ENCODE data around the gene CNOT10.
A peak's percentile ranks its signal among the peaks of the same experiment; 100 is the strongest.
"Not testable (repeated sequence)": the region's sequence is repeated elsewhere in the genome, so short reads cannot be mapped to it uniquely, and the experiment has no call there.

Gene CNOT10, protein sequence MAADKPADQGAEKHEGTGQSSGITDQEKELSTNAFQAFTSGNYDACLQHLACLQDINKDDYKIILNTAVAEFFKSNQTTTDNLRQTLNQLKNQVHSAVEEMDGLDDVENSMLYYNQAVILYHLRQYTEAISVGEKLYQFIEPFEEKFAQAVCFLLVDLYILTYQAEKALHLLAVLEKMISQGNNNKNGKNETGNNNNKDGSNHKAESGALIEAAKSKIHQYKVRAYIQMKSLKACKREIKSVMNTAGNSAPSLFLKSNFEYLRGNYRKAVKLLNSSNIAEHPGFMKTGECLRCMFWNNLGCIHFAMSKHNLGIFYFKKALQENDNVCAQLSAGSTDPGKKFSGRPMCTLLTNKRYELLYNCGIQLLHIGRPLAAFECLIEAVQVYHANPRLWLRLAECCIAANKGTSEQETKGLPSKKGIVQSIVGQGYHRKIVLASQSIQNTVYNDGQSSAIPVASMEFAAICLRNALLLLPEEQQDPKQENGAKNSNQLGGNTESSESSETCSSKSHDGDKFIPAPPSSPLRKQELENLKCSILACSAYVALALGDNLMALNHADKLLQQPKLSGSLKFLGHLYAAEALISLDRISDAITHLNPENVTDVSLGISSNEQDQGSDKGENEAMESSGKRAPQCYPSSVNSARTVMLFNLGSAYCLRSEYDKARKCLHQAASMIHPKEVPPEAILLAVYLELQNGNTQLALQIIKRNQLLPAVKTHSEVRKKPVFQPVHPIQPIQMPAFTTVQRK

GRCh38 chr3:32684800-32685542, at the start of gene CNOT10:
Gene CNOT10, plus strand, starts transcription at chr3:32685188. Its CDS starts 273 bp downstream, at chr3:32685461.
- peak; percentile 52 for DNase-seq

GRCh38 chr3:32640939-32641338, 44.0 kb upstream of the CNOT10 start:
- DNase-seq, result no peak

- no peak for DNase-seq
Observed at GRCh38 chr3:32641356-32641755, 43.6 kb upstream of the CNOT10 start.

DNA sequence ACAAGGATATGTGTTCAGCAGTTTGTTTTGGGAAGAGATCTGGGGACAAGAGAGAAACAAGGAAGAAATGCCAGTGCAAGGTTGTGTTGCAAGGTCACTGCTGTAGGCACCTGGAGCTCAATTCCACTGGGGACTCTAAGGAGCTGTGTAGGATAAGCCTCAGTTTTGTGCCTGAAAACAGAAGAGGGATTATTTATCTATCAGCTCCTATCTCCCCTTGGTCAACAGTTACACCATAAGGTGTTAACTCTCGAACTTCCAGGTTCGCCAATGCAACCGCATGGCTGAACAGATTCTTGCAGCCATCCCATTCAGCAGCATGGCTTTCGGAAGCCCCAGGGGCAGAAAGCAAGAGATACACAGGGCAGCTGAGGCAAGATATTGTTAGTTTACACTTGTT, 41.6 kb upstream of the CNOT10 start:
- DNase-seq, result no peak

GRCh38 chr3:32643816-32644215, 41.2 kb upstream of the CNOT10 start:
- DNase-seq, result no peak

DNA sequence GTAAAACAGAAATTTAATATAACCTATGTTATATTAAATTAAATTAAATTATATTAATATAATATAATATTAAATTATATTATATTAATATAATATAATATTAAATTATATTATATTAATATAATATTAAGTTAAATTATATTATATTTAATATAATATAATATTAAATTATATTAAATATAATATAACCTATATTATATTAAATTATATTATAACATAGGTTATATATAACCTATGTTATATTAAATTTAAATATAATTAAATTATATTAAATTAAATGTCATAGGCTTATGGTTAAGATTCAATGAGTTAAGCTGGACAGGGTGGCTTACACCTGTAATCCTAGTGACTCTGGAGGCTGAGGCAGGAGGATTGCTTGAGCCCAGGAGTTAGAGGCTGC, 40.6 kb upstream of the CNOT10 start:
- DNase-seq, result no peak

DNA sequence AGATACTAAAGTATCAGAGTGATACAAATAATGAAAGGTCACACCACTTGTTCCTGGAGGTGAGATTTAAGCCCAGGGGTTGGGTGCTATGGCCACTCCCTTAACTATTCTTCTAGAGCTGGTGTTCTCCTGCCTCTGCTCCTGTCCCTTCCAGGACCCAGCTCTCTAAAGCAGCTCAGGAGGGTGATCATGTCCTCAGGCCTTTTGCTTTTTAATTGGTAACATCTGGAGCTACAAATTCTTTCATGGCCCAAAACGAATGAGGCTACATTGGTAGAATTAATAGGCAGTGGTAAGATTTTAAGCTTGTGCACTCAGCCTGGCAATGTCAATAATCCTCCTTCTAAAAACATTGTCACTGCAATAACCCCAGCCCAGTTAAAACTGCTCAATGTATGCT, 38.2 kb upstream of the CNOT10 start:
- DNase-seq, result no peak

DNA sequence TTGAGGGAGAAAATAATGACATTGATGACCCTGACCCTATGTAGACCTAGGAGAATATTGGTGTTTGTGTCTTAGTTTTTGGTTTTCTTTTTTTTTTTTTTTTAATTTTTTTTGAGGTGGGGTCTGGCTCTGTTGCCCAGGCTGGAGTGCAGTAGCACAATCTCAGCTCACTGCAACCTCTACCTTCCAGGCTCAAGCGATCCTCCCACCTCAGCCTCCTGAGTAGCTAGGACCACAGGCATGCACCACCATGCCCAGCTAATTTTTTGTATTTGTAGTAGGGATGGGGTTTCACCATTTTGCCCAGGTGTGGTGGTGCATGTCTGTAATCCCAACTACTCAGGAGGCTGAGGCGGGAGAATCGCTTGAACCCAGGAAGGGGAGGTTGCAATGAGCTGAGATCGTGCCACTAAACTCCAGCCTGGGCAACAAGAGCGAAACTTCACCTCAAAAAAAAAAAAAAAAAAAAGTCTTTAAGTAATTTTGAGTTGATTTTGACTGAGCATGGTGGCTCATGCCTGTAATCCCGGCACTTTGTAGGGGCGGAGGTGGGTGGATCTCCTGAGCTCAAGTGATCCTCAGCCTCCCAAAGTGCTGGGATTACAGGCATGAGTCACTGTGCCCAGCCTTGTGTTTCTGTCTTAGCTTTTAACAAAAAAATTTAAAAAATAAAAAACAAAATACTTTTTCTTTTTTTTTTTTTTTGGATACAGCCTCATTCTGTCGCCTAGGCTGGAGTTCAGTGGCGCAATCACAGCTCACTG, 32.5 kb upstream of the CNOT10 start:
- not testable (repeated sequence) for DNase-seq

GRCh38 chr3:32655167-32655566, 29.8 kb upstream of the CNOT10 start:
- no peak for DNase-seq

GRCh38 chr3:32660634-32661033, 24.4 kb upstream of the CNOT10 start:
- DNase-seq, result no peak

DNA sequence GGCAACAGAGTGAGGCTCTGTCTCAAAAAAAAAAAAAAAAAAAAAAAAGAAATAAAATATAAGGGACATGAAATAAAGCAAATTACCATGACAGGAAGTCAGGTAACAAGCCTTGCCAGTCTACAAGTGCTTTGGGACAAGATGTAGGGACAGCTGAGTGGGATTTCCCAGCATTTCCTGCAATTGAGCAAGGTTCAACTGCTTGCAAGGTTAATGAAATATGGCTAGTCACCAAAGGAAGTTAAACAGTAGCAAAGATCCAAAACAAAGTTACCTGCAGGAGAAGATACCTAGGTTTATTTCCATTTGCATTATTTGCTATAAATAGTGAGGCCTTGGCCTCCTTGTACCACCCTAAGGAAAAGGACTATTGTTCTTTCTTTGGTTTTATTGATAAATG, 22.3 kb upstream of the CNOT10 start:
- no peak for DNase-seq

DNA sequence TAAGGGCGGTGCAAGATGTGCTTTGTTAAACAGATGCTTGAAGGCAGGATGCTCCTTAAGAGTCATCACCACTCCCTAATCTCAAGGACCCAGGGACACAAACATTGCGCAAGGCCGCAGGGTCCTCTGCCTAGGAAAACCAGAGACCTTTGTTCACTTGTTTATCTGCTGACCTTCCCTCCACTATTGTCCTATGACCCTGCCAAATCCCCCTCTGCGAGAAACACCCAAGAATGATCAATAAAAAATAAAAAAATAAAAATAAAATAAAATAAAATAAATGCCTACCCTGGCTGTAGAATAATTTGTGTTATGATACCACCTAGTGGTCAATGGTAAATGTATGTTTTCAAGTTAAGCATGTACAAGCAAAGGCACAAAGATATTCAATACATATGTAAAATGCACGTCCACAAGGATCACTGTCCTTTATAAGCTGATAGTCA, 20.3 kb upstream of the CNOT10 start:
- not testable (repeated sequence) for DNase-seq

- no peak for DNase-seq
Observed at GRCh38 chr3:32667072-32667582, 17.9 kb upstream of the CNOT10 start.

- DNase-seq, result not testable (repeated sequence)
Observed at GRCh38 chr3:32669226-32669625, 15.8 kb upstream of the CNOT10 start.

GRCh38 chr3:32673730-32674129, 11.3 kb upstream of the CNOT10 start:
- not testable (repeated sequence) for DNase-seq

DNA sequence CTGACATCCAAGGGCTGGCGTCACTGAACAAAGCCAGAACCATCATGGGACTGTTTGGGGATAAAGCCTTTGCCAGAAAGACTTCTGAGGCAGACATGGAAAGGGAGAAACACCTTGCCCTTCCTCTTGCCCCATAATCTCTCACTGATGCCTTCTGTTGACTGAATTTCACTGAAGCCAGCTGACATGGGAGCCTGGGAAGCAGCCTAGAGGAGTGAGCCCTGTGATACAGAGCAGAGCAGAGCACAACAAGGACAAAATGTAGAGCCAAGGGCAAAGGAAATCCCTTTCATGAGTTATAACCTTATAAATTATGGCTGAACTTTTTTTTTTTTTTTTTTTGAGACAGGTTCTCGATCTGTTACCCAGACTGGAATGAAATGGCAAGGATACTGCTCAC, 9.8 kb upstream of the CNOT10 start:
- DNase-seq, result no peak

DNA sequence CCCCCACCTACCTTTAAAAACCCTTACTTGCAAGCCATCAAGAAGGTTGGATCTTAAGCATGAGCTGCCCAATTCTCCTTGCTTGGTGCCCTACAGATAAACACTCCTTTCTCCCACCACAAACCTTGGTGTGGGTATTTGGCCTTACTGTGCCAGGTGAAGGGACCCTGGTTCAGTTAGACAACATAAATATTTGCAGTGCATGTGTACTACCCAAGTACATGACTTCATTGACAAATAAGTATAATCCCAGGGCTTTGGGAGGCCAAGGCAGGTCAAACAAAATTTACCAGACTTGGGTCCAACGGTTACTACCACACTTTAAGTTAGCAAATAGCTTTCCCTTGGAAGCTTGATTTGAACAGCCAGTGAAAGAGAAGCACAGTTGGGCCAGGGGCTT, 9.3 kb upstream of the CNOT10 start:
- DNase-seq, result no peak

DNA sequence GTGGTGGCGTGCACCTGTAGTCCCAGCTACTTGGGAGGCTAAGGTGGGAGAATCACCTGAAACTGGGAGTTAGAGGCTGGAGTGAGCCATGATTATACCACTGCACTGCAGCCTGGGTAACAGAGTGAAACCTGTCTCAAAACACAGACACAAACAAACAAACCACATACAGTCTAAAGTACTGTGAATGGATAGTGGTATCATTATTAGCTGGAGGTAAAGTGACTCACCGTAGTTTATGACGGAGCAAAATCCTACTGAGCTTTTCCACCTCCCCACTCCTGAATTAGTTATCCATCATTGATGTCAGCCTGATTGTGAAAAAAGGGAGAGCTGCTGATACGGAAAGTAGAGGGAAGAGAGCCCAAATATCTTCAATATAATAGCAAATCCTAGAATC, 3.2 kb upstream of the CNOT10 start:
- DNase-seq, result no peak

GRCh38 chr3:32684029-32684799, 774 bp upstream of the CNOT10 start:
- DNase-seq, result no peak

DNA sequence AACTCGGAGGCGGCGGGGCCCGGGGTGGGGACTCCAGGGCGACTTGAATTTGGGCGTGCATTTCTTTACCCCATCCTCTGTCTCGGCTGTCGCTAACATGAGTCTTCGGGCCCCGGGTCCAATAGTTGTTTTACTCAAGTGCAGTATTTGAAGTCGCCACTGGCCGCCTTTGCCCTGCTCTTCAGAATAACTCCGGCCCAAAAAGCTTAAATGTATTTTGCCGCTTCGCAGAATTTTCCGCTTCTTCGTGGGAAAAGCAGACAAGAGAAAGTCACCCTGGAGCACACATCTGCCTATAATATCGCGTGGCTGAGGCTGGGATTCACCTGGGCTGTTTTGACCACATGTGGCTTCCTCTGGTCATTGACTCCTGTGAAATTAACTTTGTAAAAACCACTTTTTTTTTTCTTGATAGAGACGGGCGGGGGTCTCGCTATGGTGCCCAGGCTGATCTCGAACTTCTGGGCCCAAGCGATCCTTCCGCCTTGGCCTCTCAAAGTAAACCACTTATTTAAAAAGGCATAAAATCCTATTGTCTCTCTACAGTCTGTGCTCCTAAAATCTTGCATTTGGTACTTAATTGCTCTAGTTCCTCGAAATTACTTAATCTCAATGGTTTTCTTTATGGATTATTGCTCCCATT, 676 bp downstream of the CNOT10 start:
- DNase-seq, result no peak

GRCh38 chr3:32686713-32687112, 1.7 kb downstream of the CNOT10 start:
- DNase-seq, result no peak
